GM19455 (cell line): ENCODE results near the gene GJD3.
"Not testable (repeated sequence)": the region's sequence is repeated elsewhere in the genome, so short reads cannot be mapped to it uniquely, and the experiment has no call there.

Source experiments
- ATAC-seq: cut with Tn5 transposase; IDR thresholded peaks from one replicate; pipeline ENCODE4 v1.9.1; 2021; ENCODE audit not compliant: unreplicated experiment

Gene GJD3, protein sequence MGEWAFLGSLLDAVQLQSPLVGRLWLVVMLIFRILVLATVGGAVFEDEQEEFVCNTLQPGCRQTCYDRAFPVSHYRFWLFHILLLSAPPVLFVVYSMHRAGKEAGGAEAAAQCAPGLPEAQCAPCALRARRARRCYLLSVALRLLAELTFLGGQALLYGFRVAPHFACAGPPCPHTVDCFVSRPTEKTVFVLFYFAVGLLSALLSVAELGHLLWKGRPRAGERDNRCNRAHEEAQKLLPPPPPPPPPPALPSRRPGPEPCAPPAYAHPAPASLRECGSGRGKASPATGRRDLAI

DNA sequence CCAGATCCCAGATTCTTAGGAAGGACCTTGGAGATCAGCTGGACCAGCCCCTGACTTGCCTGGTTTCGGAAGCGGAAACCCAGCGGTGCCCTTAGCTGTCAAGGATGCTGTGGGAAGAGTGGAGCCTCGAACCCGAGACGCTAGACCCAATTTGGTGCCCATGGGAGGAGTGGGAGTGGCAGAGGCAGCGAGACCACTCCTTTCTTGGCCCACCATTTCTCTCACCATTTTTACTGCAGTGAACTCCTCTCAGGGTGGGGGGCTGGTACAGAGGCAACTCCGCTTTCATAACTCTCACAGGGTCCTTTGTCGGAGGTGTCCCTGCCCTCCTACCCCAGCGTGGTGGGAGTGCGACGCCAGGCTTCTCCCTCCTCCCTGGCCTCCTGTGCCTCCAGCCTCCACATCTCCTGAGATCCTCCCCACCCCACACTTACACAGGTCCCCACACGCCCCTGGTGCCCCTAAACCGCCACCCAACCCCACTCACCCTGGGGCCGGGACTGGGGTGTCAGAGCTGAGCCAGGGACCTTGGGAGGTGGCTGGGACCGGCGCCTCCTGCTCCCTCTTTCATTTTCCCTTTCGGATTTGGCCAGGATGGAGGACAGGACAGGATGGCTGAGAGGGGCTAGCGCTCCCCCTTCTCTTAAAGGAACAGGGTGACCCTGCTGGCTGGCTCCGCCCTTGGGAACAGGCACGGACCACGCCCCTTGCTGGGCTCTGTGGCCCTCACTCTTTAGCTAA, at the start of gene GJD3:
Gene GJD3 (minus strand): TSS at position 617 of the 741 bp plus-strand sequence. CDS start 922 bp downstream, outside the sequence.
- ATAC-seq, result no peak

DNA sequence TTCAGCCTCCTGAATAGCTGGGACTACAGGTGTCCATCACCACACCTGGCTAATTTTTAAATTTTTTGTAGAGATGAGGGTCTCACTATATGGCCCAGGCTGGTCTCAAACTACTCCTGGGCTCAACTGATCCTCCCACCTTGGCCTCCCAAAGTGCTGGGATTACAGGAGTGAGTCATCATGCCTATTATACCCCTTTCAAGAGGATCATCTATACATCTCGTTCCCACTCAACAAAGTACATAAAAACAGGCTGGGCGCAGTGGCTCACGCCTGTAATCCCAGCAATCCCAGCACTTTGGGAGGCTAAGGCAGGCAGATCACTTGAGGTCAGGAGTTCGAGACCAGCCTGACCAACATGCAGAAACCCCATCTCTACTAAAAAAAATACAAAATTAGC, 49.8 kb upstream of the GJD3 start:
- ATAC-seq, result not testable (repeated sequence)

DNA sequence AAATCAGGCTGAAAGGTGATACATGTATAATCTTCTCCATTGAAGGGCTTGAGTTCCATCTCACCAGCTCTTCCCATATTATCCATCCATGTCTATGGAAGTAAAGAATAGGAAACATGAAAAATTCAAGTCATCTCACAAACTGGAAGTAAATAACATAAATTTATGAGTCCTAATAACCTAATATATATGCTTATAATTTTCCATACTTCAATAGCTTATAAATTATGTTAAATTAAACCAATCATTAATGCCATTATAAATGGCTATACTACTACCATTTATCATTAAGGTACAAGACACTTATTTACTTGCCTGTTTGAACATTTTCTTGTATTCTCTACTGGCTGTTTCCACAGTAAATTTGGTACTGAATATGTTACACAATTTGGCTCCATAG, 48.3 kb upstream of the GJD3 start:
- ATAC-seq, result no peak

DNA sequence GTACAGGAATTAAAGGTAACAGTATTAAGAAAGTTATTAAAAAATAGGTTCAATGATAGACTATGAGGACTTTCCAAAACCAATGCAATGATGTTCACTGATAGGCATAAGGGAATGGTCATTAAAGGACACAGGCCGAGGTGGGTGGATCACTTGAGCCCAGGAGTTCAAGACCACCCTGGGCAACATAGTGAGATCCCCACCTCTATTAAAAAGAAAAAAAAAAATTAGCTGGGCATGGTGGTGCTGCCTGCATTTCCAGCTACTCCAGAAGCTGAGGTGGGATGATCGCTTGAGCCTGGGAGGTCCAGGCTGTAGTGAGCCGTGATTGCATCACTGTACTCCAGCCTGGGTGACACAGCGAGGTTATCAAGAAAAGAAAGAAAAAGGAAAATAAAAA, 47.3 kb upstream of the GJD3 start:
- ATAC-seq, result no peak

DNA sequence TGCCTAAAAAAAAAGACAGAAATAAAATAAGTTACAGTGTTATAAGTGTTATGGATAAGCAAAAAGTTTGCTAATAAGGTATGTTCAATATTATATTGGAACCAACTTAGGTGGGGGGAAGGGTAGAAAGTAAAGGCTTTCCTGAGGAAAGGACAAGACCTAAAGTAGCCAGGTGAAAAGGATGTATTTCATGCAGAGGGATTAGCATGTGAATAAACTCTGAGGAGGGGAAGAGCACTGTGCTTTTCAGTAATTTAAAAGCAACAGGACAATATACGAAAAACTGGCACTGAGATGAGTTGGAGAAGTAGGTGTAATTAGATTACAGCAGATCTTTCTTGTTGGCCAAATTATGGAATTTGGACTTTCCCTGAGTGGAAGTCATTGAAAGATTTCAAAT, 45.5 kb upstream of the GJD3 start:
- ATAC-seq, result no peak

DNA sequence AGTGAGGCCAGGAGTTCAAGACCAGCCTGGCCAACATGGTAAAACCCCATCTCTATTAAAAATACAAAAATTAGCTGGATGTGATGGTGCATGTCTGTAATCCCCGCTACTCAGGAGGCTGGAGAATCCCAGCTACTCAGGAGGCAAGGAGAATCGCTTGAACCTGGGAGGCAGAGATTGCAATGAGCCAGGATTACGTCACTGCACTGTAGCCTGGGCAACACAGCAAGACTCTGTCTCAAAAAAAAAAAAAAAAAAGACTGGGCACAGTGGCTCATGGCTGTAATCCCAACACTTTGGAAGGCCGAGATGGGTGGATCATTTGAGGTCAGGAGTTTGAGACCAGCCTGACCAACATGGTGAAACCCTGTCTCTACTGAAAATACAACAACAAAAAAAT, 45.0 kb upstream of the GJD3 start:
- not testable (repeated sequence) for ATAC-seq

DNA sequence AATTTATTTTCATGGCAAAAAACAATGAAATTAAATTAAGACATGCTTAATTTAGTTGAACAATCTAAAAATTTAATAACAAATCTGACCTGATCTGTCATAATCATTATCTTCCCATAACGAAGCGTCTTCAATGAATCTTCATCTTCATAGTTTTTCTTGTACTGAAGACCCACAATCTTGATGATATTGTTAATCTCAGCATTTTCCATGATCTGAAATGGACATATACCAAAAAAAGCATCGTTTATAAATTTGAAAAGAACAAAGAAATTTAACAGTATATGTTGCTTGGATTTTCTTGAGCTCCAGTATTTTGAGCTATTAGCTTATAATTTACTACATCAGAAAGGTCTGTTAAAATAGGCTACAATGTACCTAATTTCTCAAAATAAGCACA, 42.9 kb upstream of the GJD3 start:
- no peak for ATAC-seq

DNA sequence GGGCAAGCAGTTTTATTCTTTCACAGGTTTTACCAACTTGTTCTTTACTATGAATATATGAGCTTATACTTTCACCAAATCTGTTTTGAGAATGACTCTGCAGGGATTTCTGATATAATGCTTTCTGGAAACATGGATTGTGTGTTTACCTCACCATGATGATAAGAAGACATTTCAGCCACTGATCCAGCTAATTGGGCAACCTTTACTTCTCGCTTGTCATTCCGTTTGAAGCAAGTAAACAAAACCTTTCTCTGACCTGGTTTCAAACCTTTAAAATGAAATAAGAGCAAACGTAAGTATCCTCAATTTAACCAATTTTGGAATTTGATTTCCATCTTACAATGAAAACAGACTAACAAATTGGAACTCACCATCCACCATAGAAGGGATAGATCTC, 39.5 kb upstream of the GJD3 start:
- no peak for ATAC-seq

DNA sequence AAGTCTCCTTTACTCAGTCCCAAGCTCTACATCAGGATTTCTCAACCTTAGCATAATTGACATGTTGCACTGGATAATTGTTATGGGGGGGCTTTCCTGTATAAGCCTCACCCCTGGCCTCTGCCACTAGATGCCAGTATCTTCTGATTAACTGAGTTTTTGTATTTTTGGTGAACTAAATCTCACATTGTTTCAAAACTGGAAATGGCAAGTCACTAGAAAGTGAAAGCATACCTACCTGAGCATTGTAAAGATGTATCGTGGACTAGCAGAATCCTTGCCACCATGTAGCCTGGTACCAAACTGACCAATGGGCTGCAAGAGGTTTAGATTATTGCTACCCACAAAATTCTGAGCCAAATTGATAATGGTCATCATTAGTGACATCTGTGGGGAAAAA, 38.1 kb upstream of the GJD3 start:
- ATAC-seq, result no peak

DNA sequence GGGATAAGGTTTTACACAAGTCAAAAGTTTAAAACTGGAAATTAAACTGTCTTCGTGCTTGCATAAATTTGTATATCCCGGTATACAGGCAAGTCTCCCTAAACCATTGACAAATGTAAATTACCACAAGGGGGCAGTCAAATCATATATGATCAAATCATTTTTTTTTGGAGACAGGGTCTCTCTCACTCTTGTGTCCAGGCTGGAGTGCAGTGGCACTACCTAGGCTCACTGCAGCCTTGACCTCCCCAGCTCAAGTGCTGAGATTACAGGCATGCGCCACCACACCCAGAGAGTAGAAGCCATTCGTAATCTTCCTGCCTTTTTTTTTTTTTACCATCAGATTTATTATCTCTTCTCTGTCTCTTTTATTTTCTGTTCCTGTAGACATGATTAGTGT, 34.6 kb upstream of the GJD3 start:
- no peak for ATAC-seq

DNA sequence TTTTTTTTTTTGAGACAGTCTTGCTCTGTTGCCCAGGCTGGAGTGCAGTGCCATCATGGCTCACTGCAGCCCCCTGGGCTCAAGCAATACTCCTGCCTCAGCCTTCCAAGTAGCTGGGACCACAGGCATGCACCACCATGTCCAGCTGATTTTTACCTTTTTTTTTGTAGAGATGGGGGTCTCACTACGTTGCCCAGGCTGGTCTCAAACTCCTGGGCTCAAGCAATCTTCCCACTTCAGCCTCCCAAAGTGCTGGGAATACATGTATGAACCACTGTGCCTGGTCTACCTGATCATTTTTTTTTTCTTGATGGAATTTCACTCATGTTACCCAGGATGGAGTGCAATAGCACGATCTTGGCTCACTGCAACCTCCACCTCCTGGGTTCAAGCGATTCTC, 22.0 kb upstream of the GJD3 start:
- not testable (repeated sequence) for ATAC-seq

DNA sequence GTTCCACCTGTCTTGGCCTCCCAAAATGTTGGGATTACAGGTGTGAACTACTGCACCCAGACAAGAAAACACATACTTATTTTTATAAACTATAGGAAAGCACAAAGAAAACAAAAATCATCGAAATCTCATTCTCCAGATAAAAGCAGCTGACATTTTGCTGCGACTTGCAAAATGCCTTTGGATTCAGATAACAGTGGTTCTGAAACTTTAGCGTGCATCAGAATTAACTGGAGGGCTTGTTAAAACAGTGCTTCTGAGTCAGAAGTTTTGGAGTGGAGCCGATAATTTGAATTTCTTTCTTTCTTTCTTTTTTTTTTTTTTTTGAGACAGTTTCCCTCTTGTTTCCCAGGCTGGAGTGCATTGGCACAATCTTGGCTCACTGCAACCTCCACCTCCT, 17.7 kb upstream of the GJD3 start:
- ATAC-seq, result no peak

DNA sequence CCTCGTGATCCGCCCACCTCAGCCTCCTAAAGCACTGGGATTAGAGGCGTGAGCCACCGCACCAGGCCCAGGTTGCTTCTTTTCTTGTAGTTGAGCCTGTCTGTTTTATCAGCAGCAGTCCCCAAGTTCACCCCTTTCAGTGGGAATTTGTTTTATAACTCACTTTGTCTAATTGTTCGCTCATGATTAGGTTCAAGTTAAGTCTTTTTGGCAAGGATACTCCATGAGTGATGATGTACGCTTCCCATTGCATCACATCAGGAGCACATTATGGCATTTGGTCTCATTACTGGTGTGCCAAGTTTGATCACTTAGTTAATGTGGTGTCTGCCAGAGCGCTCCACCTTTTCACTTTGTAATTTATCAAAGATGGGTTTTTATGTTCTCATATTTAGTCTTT, 14.4 kb upstream of the GJD3 start:
- ATAC-seq, result no peak

DNA sequence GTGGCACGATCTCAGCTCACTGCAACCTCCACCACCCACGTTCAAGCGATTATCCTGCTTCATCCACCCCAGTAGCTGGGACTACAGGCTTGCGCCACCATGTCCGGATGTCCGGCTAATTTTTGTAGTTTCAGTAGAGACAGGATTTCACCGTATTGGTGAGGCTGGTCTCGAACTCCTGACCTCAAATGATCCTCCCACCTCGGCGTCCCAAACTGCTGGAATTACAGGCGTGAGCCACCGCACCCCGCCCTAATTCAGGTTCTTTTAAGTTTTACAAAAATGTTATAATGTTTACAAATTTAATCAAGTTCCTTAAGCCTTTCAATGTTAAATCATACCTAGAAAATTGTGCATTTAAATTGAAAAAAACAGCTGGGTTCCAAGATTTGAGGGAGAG, 13.3 kb upstream of the GJD3 start:
- ATAC-seq, result no peak

DNA sequence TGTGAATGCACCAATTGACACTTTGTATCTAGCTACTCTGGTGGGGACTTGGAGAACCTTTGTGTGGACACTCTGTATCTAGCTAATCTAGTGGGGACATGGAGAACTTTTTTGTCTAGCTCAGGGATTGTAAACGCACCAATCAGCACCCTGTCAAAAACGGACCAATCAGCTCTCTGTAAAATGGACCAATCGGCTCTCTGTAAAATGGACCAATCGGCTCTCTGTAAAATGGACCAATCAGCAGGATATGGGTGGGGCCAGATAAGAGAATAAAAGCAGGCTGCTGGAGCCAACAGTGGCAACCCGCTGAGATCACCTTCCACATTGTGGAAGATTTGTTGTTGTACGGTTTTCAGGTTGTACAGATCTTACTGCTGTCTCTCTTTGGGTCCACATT, 12.0 kb upstream of the GJD3 start:
- not testable (repeated sequence) for ATAC-seq

DNA sequence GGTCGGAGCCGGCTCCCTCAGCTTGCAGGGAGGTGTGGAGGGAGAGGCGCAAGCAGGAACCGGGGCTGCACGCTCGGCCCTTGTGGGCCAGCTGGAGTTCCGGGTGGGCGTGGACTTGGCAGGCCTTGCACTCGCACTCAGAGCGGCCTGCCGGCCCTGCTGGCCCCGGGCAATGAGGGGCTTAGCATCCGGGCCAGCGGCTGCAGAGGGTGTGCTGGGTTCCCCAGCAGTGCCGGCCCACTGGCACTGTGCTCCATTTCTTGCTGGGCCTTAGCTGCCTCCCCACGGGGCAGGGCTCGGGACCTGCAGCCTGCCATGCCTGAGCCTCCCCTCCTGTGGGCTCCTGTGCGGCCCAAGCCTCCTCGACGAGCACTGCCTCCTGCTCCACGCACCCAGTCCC, 11.2 kb upstream of the GJD3 start:
- ATAC-seq, result not testable (repeated sequence)

DNA sequence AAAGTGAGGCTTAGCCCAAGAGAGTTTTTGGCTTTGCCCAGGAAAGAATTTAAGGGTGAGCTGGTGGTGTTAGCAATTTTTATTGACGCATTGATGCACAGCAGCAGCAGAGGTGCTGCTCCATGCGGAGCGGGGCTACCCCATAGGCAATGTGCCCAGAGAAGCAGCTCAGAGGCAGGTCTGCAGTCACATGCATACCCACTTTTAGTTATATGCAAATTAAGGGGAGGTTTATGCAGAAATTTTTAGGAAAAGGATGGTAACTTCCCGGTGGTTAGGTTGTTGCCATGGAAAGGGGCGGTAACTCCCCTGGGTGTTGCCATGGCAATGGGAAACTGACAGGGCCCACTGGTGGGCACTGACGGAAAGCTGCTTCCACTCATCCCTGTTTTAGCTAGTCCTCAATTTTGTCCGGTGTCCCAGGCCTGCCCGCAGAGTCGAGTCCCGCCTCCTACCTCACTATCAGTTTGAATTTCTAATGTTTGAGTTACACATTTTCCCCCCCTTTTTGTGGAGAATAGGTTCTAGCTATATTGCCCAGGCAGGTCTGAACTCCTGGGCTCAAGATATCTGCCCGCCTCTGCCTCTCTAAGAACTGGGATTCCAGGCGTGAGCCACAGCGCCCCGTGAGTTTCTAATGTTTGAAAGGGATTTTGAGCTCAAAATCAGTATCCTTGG, 10.4 kb upstream of the GJD3 start:
- ATAC-seq, result no peak

DNA sequence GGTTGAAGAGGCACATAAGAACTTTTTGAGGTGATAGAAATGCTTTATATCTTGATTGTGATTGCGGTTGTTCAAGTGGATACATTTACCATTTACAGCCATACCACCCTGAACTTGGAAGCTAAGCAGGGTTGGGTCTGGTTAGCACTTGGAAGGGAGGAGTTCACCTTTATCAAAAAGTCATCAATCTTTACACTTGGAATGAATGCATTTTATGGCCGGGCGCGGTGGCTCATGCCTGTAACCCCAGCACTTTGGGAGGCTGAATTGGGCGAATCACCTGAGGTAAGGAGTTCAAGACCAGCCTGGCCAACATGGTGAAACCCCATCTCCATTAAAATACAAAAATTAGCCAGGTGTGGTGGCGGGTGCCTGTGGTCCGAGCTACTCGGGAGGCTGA, 9.5 kb upstream of the GJD3 start:
- ATAC-seq, result no peak

DNA sequence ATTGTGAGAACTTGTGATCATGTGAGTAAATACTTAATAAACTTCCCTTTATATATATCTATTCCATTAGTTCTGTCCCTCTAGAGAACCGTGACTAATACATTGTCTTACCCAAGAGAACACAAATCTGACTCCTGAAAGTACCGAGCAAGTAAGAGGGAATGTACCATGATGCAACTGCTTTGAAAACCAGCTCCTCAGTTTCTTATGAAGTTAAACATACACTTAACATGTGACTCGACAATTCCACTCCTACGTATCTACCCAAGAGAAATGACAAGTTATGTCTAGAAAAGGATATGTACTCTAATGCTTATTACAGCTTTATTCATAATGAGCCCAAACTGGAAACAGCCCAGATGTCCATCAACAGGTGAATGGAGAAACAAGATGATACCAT, 8.8 kb upstream of the GJD3 start:
- no peak for ATAC-seq

DNA sequence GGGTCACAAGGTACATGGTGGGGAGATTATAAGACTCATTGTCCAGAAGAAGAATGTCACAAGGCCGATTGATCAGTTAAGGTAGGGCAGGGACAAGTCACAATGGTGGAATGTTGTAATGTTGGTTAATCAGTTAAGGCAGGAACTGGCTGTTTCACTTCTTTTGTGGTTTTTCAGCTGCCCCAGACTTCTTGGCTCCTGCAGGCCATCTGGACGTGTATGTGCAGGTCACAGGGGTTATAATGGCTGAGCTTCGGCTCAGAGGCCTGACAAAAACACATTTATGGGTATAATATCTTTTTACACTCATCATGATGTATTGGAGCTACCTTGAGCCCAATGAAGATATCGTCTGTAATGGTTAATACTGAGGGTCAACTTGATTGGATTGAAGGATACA, 8.1 kb upstream of the GJD3 start:
- not testable (repeated sequence) for ATAC-seq

DNA sequence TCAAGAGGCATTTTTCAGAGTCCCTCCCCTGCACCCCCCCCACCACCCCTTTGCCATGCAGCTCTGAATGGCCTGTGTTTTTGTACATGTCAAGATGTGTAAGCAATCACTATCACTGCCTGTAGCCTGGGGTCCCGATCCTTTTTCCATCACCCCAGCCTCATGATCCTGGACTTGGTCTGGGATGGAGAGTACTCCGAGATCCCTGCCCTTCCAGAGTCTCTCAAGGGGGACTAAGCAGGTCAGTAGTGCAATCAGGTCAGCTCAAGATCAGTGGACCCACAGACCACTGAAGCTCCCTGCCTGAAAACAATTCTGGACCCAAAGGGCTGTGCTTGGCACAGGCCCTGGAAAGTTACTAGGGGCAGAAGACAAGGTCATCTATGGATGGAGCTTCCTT, 7.5 kb upstream of the GJD3 start:
- no peak for ATAC-seq

DNA sequence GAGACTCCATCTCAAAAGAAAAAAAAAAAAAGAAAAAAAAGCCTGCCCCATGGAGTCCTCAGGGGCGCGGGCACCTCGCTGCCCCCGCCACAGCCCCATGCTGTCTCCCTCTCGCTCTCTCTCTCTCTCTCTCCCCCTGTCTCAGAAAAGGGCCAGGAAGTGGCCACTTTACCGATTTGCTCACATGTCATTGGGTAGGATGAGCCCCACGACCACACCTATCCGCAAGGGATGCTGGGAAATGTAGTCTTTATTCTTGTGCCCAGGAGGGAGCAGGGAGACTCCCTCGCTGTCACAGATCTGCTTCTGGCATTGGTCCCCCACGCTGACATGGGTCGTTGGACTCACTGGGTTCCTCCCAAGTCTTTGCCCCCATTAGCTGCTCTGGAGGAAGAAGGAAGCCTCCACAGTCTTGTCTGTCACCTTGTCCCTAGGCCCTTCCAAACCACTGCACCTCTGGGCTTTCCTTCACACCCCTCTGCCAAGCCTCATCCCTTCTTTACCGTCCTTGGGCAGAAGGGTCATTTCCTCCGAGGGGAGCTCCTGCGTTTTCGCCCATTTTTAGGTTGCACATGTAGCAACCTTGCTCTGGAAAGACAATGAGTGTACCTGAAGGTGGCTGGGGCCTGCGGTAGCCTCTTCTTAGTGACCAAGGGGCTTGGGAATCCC, 6.9 kb upstream of the GJD3 start:
- no peak for ATAC-seq
